WTC11 (cell line): ENCODE results near the gene HNRNPC. TPM values are rescaled to one million over a fixed set of nuclear protein-coding genes. Genes with fewer than 3 reads are reported as not detected.

ENCODE experiments used
- ATAC-seq: fragments of 200-7000 bp; cut with Tn5 transposase; 2 replicates; pipeline ENCODE4 v1.10.0; 2021; ENCODE audit warnings: mild to moderate bottlenecking, moderate library complexity
- Bru-seq: library from RNA; stranded (reverse); fragments of 400-500 nt; gene quantifications from one replicate; lab custom pipeline; 2021; lab: Mats Ljungman, UMichigan
- CTCF ChIA-PET: fragments of 300-600 bp; sonication (Branson Sonifier 250); formaldehyde crosslinking; loops from one replicate; lab custom pipeline; 2021; ENCODE audit warnings: antibody characterized with exemption; lab: Charles Lee
- POLR2A ChIA-PET: fragments of 350-600 bp; sonication (Branson Sonifier 250); formaldehyde crosslinking; loops from one replicate; lab custom pipeline; 2021; ENCODE audit warnings: antibody characterized with exemption; lab: Charles Lee
- DNase-seq: peaks from one replicate; pipeline ENCODE4 v3.0.0; 2021; ENCODE audit warnings: low spot score
- H3K27ac Mint-ChIP-seq: 2 replicates; pipeline ENCODE4 v1.8.0; 2021; ENCODE audit warnings: mixed read lengths
- H3K27me3 Mint-ChIP-seq: 2 replicates; pipeline ENCODE4 v1.8.0; 2021; ENCODE audit warnings: low read depth, mild to moderate bottlenecking, moderate library complexity, mixed read lengths
- H3K36me3 Mint-ChIP-seq: 2 replicates; pipeline ENCODE4 v1.8.0; 2021; ENCODE audit warnings: mixed read lengths
- H3K4me1 Mint-ChIP-seq: 2 replicates; pipeline ENCODE4 v1.8.0; 2022; ENCODE audit warnings: mixed read lengths
- H3K4me3 Mint-ChIP-seq: 2 replicates; pipeline ENCODE4 v1.8.0; 2021; ENCODE audit warnings: mild to moderate bottlenecking, moderate library complexity, mixed read lengths
- H3K9me3 Mint-ChIP-seq: 2 replicates; pipeline ENCODE4 v1.8.0; 2021; ENCODE audit warnings: mixed read lengths
- ARID4B ChIP-seq: sonication (generic); formaldehyde crosslinking; IDR thresholded peaks from 2 replicates; pipeline ENCODE4 v1.8.0; 2023; ENCODE audit warnings: missing genetic modification reagents, mild to moderate bottlenecking, borderline replicate concordance
- CREM ChIP-seq: sonication (generic); formaldehyde crosslinking; IDR thresholded peaks from 2 replicates; pipeline ENCODE4 v1.8.1; 2022; ENCODE audit warnings: mild to moderate bottlenecking, missing genetic modification reagents, moderate library complexity
- ELF4 ChIP-seq: sonication (generic); formaldehyde crosslinking; IDR thresholded peaks from 2 replicates; pipeline ENCODE4 v1.8.1; 2022; ENCODE audit warnings: low read depth, mild to moderate bottlenecking, moderate library complexity, missing genetic modification reagents
- ESRRA ChIP-seq: sonication (generic); formaldehyde crosslinking; IDR thresholded peaks from 2 replicates; pipeline ENCODE4 v1.8.1; 2022; ENCODE audit warnings: mild to moderate bottlenecking, missing genetic modification reagents, borderline replicate concordance
- FOXK1 ChIP-seq: sonication (generic); formaldehyde crosslinking; IDR thresholded peaks from 2 replicates; pipeline ENCODE4 v1.8.0; 2022; ENCODE audit warnings: mild to moderate bottlenecking, moderate library complexity, missing genetic modification reagents
- GABPB1 ChIP-seq: sonication (generic); formaldehyde crosslinking; IDR thresholded peaks from 2 replicates; pipeline ENCODE4 v1.8.1; 2023; ENCODE audit warnings: mild to moderate bottlenecking, missing genetic modification reagents
- GRHL2 ChIP-seq: fragments of 250-450 bp; sonication (Bioruptor Pico); IDR thresholded peaks from 2 replicates; pipeline ENCODE4 v1.8.0; 2022; ENCODE audit warnings: mild to moderate bottlenecking, moderate library complexity; ENCODE audit not compliant: insufficient replicate concordance, severe bottlenecking
- GTF2I ChIP-seq: fragments of 250-450 bp; sonication (Bioruptor Pico); conservative IDR thresholded peaks from 2 replicates; pipeline ENCODE4 v1.4.0; 2021; ENCODE audit warnings: mild to moderate bottlenecking
- HMGA2 ChIP-seq: fragments of 250-450 bp; sonication (Bioruptor Pico); IDR thresholded peaks from 2 replicates; pipeline ENCODE4 v1.4.0; 2021; ENCODE audit warnings: mild to moderate bottlenecking, moderate library complexity
- NFATC4 ChIP-seq: fragments of 250-450 bp; sonication (Bioruptor Pico); IDR thresholded peaks from 2 replicates; pipeline ENCODE4 v1.9.0; 2021; ENCODE audit warnings: mild to moderate bottlenecking
- NFYB ChIP-seq: sonication (generic); formaldehyde crosslinking; conservative IDR thresholded peaks from 2 replicates; pipeline ENCODE4 v1.8.0; 2022; ENCODE audit warnings: low read depth, missing genetic modification reagents
- OVOL2 ChIP-seq: fragments of 250-450 bp; sonication (Bioruptor Pico); IDR thresholded peaks from 2 replicates; pipeline ENCODE4 v1.9.0; 2021; ENCODE audit warnings: mild to moderate bottlenecking, borderline replicate concordance
- PRRX2 ChIP-seq: fragments of 250-450 bp; sonication (Bioruptor Pico); IDR thresholded peaks from 2 replicates; pipeline ENCODE4 v1.8.0; 2021; ENCODE audit warnings: mild to moderate bottlenecking
- RORB ChIP-seq: fragments of 250-450 bp; sonication (Bioruptor Pico); IDR thresholded peaks from 2 replicates; pipeline ENCODE4 v1.9.0; 2021; ENCODE audit warnings: mild to moderate bottlenecking
- SP1 ChIP-seq: sonication (generic); formaldehyde crosslinking; conservative IDR thresholded peaks from 2 replicates; pipeline ENCODE4 v1.8.1; 2022; ENCODE audit warnings: missing genetic modification reagents
- TEAD1 ChIP-seq: sonication (generic); formaldehyde crosslinking; IDR thresholded peaks from 2 replicates; pipeline ENCODE4 v1.8.0; 2022; ENCODE audit warnings: mild to moderate bottlenecking, missing genetic modification reagents
- USF2 ChIP-seq: sonication (generic); formaldehyde crosslinking; IDR thresholded peaks from 2 replicates; pipeline ENCODE4 v1.8.1; 2023; ENCODE audit warnings: mild to moderate bottlenecking, missing genetic modification reagents, moderate library complexity
- ZNF219 ChIP-seq: sonication (generic); formaldehyde crosslinking; IDR thresholded peaks from 2 replicates; pipeline ENCODE4 v1.8.0; 2023; ENCODE audit warnings: missing genetic modification reagents, mild to moderate bottlenecking, borderline replicate concordance
- ZNF232 ChIP-seq: sonication (generic); formaldehyde crosslinking; IDR thresholded peaks from 2 replicates; pipeline ENCODE4 v1.8.0; 2022; ENCODE audit warnings: mild to moderate bottlenecking, missing genetic modification reagents
- ZNF416 ChIP-seq: fragments of 250-450 bp; sonication (Bioruptor Pico); IDR thresholded peaks from 2 replicates; pipeline ENCODE4 v1.9.0; 2021; ENCODE audit warnings: mild to moderate bottlenecking, inconsistent platforms
- long read RNA-seq, 3 experiments: library from RNA in 1 of 3; library from capped mRNA in 1 of 3; library from polyadenylated mRNA in 1 of 3; unstranded in 2 of 3; stranded (forward) in 1 of 3; transcript quantifications; one replicate each; pipeline ENCODE4 v2.0.0, GENCODE V29; 2021
- total RNA-seq: library from RNA; stranded (reverse); gene quantifications from 3 replicates; pipeline ENCODE4 v1.2.3, GENCODE V29; 2021
- TF ChIP-seq, protein P1 (sequence below): sonication (generic); formaldehyde crosslinking; IDR thresholded peaks from 2 replicates; pipeline ENCODE4 v1.8.0; 2023; ENCODE audit warnings: missing genetic modification reagents
- TF ChIP-seq, protein P2 (sequence below): fragments of 250-450 bp; sonication (Bioruptor Pico); conservative IDR thresholded peaks from 2 replicates; pipeline ENCODE4 v1.9.0; 2021; ENCODE audit warnings: mild to moderate bottlenecking
- TF ChIP-seq, protein P3 (sequence below): sonication (generic); formaldehyde crosslinking; IDR thresholded peaks from 2 replicates; pipeline ENCODE4 v1.8.1; 2022; ENCODE audit warnings: mild to moderate bottlenecking, missing genetic modification reagents, moderate library complexity, borderline replicate concordance
- TF ChIP-seq, protein P4 (sequence below): sonication (generic); formaldehyde crosslinking; IDR thresholded peaks from 2 replicates; pipeline ENCODE4 v1.8.1; 2023; ENCODE audit warnings: mild to moderate bottlenecking, moderate library complexity, missing genetic modification reagents

The HNRNPC gene
- total RNA-seq (982 to 1,062 TPM (median 1,056 TPM) in 3 replicates), Bru-seq, nascent RNA (percentile 99 among the genes with signal in this experiment)
- long read RNA-seq, experiment 1, full-length matches to known transcripts = 1,725 of 2,613 reads
- long read RNA-seq, experiment 1, partial matches to known transcripts = 148 of 2,613 reads
- long read RNA-seq, experiment 1, other reads (novel, unspliced or antisense) = 740 of 2,613 reads
- long read RNA-seq, experiment 2, full-length matches to known transcripts = 249 of 1,038 reads
- long read RNA-seq, experiment 2, partial matches to known transcripts = 359 of 1,038 reads
- long read RNA-seq, experiment 2, other reads (novel, unspliced or antisense) = 430 of 1,038 reads
- long read RNA-seq, experiment 3, full-length matches to known transcripts = 1,996 of 2,789 reads
- long read RNA-seq, experiment 3, partial matches to known transcripts = 185 of 2,789 reads
- long read RNA-seq, experiment 3, other reads (novel, unspliced or antisense) = 608 of 2,789 reads

- Mint-ChIP-seq H3K4me1 (peaks cover 30% of the 10 kb centered on the region), H3K4me3 (peak within 1 kb of the TSS; percentile 100), H3K9me3 (no peaks in the 10 kb centered on the region), H3K27me3 (no peaks in the 10 kb centered on the region; the same call in 1 of the 2 replicates), H3K36me3 (peaks cover 48% of the 10 kb centered on the region), H3K27ac (peak within 1 kb of the TSS; percentile 100)
- ChIA-PET CTCF (no interaction called here), POLR2A (interaction anchor here (1.0 kb wide), 1 partner anchor 39 kb away, joined by 3 read pairs; no protein-coding TSS in a partner anchor)
- peak; percentile 93 for ATAC-seq
- DNase-seq = peak; percentile 100
- TF ChIP-seq HMGA2 (no peak), USF2 (CRISPR knock-in tag) (0 out of 2 replicates have a peak, but pooled peaks have one; percentile 10), CREM (CRISPR knock-in tag) (no peak), ELF4 (CRISPR knock-in tag) (no peak), RORB (no peak), ZNF232 (CRISPR knock-in tag) (peak; percentile 45; the same call in 1 of the 2 replicates), GABPB1 (CRISPR knock-in tag) (0 out of 2 replicates have a peak, but pooled peaks have one; percentile 36), ARID4B (peak; percentile 82; the same call in 1 of the 2 replicates), FOXK1 (CRISPR knock-in tag) (peak; percentile 48; the same call in 1 of the 2 replicates), GTF2I (CRISPR knock-in tag) (no peak), PRRX2 (0 out of 2 replicates have a peak, but pooled peaks have one; percentile 60), OVOL2 (no peak), TEAD1 (CRISPR knock-in tag) (peak; percentile 29; the same call in 1 of the 2 replicates), NFATC4 (CRISPR knock-in tag) (no peak), ZNF416 (CRISPR knock-in tag) (no peak), SP1 (CRISPR knock-in tag) (peak; percentile 89), GRHL2 (CRISPR knock-in tag) (no peak), ZNF219 (no peak), ESRRA (CRISPR knock-in tag) (0 out of 2 replicates have a peak, but pooled peaks have one; percentile 23), NFYB (CRISPR knock-in tag) (peak; percentile 99)
- TF ChIP-seq, protein P1, sequence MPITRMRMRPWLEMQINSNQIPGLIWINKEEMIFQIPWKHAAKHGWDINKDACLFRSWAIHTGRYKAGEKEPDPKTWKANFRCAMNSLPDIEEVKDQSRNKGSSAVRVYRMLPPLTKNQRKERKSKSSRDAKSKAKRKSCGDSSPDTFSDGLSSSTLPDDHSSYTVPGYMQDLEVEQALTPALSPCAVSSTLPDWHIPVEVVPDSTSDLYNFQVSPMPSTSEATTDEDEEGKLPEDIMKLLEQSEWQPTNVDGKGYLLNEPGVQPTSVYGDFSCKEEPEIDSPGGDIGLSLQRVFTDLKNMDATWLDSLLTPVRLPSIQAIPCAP = 0 out of 2 replicates have a peak, but pooled peaks have one; percentile 1
- TF ChIP-seq, protein P2, sequence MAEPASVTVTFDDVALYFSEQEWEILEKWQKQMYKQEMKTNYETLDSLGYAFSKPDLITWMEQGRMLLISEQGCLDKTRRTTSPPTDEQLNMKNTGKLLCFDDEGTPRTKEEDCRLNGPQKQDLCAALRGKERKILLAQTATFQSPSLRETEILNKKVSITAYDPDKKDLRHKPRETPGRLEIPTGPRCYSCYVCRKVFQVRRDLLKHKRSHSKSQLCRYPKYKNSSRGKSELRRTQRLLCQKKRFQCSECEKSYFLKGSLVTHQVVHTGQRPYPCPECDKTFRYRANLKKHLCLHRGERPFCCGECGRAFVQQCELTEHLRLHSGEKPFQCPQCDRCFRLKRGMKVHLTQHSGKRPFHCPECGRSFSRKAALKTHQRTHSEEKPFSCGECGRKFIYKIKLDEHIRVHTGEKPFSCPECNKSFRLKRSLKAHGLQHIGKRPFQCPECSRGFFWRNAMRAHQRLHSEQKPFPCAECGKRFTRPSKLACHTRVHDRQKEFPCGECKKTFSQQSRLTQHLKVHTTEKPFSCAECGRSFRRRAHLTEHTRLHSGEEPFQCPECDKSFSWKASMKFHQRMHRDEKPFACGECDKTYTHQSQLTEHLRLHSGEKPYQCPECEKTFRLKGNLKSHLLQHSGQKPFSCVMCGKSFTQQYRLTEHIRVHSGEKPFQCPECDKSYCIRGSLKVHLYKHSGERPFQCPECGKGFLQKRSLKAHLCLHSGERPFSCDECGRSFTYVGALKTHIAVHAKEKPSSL = no peak
- TF ChIP-seq, protein P3, sequence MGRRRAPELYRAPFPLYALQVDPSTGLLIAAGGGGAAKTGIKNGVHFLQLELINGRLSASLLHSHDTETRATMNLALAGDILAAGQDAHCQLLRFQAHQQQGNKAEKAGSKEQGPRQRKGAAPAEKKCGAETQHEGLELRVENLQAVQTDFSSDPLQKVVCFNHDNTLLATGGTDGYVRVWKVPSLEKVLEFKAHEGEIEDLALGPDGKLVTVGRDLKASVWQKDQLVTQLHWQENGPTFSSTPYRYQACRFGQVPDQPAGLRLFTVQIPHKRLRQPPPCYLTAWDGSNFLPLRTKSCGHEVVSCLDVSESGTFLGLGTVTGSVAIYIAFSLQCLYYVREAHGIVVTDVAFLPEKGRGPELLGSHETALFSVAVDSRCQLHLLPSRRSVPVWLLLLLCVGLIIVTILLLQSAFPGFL = no peak; the same call in 1 of the 2 replicates
- TF ChIP-seq, protein P4, sequence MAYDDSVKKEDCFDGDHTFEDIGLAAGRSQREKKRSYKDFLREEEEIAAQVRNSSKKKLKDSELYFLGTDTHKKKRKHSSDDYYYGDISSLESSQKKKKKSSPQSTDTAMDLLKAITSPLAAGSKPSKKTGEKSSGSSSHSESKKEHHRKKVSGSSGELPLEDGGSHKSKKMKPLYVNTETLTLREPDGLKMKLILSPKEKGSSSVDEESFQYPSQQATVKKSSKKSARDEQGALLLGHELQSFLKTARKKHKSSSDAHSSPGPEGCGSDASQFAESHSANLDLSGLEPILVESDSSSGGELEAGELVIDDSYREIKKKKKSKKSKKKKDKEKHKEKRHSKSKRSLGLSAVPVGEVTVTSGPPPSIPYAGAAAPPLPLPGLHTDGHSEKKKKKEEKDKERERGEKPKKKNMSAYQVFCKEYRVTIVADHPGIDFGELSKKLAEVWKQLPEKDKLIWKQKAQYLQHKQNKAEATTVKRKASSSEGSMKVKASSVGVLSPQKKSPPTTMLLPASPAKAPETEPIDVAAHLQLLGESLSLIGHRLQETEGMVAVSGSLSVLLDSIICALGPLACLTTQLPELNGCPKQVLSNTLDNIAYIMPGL = no peak
Measured at GRCh38 chr14:21269252-21270046, at the start of gene HNRNPC. Gene HNRNPC (minus strand): TSS chr14:21269442. CDS start chr14:21234193, 35,249 bp downstream.
